Suppressor macrophage treated with lipopolysaccharide for 4 hours (primary cell): ENCODE data around the gene ATN1.

ENCODE experiments used
- DNase-seq: peaks from one replicate; pipeline ENCODE4 v3.0.0-alpha.2; 2020

Gene ATN1

DNA sequence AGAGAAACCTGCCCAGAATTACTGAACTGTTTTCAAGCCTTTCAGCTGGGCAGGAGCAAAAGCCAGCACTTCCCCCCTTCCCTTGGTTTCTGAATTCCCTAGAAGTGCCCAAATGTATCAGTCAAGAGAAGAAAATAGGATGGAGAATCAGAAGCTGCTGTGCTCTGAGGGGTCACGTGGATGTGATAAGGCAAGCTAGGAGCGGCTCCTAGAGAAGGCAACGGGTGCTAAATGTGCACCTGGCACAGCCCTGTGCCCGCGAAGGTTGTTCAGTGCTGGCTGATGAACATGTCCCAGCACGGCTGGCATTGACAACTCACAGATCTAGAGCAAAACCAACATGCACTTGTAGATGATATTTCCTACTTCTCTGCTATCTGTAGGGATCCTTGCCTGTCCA lies 51.3 kb downstream of the ATN1 start:
- no peak for DNase-seq

DNA sequence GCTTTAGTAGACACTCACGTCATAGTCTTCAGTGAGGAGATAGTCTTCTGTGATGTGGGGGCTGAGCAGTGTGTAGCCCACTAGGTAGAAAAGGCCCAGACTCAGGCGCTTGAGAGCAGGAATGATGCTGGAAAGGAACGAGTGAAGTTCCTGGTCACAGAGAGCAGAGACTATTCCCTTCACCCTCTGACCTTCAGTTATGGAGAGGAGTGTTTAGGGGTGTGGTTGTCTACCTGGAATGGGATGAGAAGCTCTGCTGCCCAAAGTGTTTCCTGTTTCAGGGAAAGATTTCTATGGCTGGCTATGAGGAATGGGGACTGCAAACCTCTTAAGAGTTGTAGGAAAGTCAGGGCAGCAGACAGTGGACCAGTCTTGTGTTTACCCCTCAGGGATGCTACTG lies 51.7 kb downstream of the ATN1 start:
- DNase-seq: no peak

DNA sequence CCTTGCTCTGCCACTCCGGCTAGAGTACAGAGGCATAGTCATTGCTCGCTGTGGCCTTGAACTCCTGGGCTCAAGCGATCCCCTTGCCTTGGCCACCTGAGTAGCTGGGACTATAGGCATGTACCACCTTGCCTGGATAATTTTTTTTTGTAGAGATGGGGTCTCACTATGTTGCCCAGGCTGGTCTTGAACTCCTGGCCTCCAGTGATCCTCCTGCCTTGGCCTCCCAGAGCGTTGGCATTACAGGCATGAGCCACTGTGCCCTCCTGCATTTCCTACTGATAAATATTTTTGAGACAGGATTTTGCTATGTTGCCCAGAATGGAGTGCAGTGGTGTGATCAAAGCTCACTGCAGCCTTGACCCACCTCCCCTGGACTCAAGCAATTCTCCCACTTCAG lies 52.3 kb downstream of the ATN1 start:
- no peak for DNase-seq

DNA sequence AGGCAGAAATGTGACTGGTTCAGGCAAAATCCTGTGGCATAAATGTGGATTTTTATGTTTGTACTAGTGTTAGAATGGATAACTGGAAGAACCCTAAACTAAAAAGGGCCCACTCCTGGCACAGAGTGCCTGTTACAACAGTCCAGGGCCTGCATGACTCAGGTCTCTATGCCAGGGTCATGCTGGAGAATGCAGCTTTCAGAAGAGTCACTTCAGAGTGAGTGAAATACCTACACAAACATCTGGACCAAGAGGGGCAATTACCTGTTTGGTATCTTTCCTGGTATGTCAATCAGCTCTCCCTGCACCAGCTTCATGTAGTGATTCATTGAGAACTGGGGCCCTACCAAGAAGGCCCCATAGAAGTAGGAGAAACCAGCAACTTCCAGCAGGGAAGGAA lies 53.0 kb downstream of the ATN1 start:
- no peak for DNase-seq

DNA sequence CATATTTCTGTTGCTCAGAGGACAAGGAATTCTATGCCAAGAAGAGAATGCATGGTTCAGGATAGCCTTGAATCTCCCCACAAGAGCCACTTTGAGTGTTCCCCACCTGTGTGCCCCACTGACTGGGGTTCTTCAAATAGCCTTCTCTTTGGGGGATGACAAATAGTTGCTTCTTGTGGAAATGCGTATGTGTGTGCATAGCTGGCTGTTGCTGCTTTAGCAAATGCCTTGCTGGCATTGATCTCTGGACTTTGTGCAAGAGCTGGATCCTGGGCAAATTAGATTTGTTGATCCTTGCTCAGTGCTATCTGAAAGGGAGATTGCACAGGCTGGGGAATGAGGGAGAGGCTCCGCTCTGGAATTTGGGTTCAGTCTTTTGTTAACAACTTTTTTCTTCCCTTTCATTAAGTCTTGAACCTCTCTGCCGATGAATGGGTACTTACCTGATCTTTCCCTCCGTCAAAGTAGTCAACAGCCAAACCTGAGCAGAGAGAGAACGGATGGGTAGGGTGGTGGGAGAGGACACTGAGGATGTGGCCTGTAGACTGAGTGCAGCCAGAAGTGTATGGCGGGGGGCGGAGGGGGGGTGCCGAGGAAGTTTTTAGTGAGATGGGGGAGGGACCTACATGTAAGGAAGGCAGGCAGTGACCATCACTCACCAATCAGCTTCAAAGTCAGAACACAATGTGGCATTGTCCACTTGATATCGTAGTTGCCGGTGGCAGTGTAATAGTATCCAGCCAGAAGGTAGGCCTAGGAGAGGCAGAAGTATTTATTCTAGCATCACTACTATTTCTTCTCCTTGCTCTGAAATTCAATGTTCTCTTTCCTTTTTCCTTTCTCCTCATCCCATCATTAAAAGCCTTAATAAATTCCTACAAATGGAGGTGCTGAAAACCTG lies 53.6 kb downstream of the ATN1 start:
- DNase-seq: no peak

DNA sequence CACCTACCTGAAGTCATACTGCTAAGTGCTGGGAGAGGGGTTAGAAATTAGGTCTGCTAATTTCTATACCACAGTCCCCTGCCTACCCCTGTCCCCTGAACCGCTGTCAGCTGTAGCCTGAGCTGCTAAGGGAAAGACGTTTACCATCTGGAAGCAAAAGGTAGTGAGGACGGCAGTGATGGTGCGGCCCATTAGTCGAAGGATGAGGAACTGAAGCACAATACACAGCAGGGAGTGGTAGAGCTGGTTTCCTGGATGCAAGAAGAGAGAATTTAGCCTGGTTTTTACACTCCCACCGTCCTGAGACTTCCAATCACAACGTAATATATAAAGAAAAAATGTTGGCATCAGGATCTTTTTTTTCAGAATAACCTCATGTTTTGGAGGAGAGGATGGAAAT lies 54.8 kb downstream of the ATN1 start:
- no peak for DNase-seq

DNA sequence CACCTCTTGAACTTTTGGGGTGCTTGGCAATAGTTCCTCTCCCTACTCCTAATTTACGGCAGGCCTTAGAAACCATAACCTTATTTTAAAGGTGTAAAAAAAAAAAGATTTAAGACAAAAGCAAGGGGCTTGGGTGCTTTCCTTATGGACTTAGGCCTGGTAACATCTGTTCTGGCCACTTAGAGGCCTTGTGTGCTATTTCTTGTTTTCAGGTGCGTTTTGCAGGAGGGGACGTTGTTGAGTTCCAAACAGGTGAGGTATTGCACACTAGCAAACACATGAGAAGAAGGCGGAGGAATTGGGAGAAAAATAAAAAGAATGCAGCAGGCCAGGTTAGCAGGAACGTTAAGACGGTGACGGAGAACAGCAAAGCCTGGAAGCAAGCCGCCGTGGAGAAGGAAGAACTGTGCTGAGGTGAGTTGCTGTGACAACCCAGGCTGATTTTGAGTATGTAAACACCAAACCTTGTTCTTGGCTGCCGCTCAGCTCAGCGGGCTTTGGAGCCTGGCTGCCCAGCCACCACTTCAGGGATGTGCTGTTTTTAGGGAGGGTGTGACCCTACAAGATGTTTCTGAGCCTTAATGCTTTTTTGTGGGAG lies 60.3 kb downstream of the ATN1 start:
- no peak for DNase-seq
